K562 (cell line): ENCODE results near the gene SLC22A4. TPM values are rescaled to one million over a fixed set of nuclear protein-coding genes. Genes with fewer than 3 reads are reported as not detected.

ENCODE experiments used
- ATAC-seq: fragments of 200-7000 bp; cut with Tn5 transposase; 3 replicates; pipeline ENCODE4 v1.9.1; 2020; ENCODE audit warnings: moderate library complexity
- BruUV-seq: library from RNA; stranded (reverse); fragments of 400-500 nt; replicated peaks from 2 replicates; lab custom pipeline; 2021; lab: Mats Ljungman, UMichigan
- CTCF ChIA-PET: fragments of 300-600 bp; formaldehyde crosslinking; extraction: SDS; loops from one replicate; lab custom pipeline; 2021; ENCODE audit warnings: low intra/inter-chr PET ratio; lab: Yijun Ruan, JAX
- POLR2A ChIA-PET: fragments of 300-600, 350-650 bp; sonication (Branson Sonifier 250); formaldehyde crosslinking; extraction: SDS; loops from one replicate; lab custom pipeline; 2021; ENCODE audit warnings: antibody characterized with exemption, inconsistent platforms; lab: Yijun Ruan, JAX
- DNase-seq, 4 experiments: peaks; one replicate each; pipeline versions ENCODE4 v3.0.0 to v3.0.0-alpha.2; 2011 to 2018; ENCODE audit warnings: low spot score in 3 of 4, mixed read lengths in 3 of 4; ENCODE audit errors: extremely low read depth in 1 of 4
- FAIRE-seq: peaks from 2 replicates; lab custom pipeline; 2011; peaks lifted over from hg19 to GRCh38; lab: Jason Lieb, UNC
- H2AFZ ChIP-seq: 2 replicates; pipeline ENCODE4 v1.6.0; 2011; ENCODE audit warnings: low read depth, low read length, control low read depth, inconsistent platforms
- H3K27ac ChIP-seq: fragments of 200-600 bp; 3 replicates; pipeline ENCODE4 v1.8.0; 2011; ENCODE audit warnings: low read depth, mild to moderate bottlenecking, control low read depth, inconsistent platforms, low read length, moderate library complexity, mixed read lengths; ENCODE audit errors: extremely low read depth
- H3K27me3 ChIP-seq, 2 experiments: fragments of 300-600 bp in 1 of 2; 2 replicates in 1 of 2; 3 replicates in 1 of 2; pipeline versions ENCODE4 v1.6.0 to v1.8.0; 2011; ENCODE audit warnings: inconsistent platforms in 2 of 2, low read length in 2 of 2, mild to moderate bottlenecking in 1 of 2, mixed read lengths in 1 of 2, moderate library complexity in 1 of 2; ENCODE audit not compliant: control insufficient read depth in 2 of 2, insufficient read depth in 2 of 2
- H3K36me3 ChIP-seq: fragments of 300-600 bp; 3 replicates; pipeline ENCODE4 v1.8.0; 2011; ENCODE audit warnings: mild to moderate bottlenecking, low read length, inconsistent platforms; ENCODE audit not compliant: control insufficient read depth, insufficient read depth
- H3K4me1 ChIP-seq, 2 experiments: fragments of 200-600 bp in 1 of 2; replicated peaks in 1 of 2; 2 replicates in 1 of 2; 3 replicates in 1 of 2; pipeline versions ENCODE4 v1.5.1 to v1.8.0; 2011; ENCODE audit warnings: inconsistent platforms in 2 of 2, low read length in 2 of 2, mild to moderate bottlenecking in 1 of 2, mixed read lengths in 1 of 2, moderate library complexity in 1 of 2; ENCODE audit not compliant: control insufficient read depth in 2 of 2, insufficient read depth in 2 of 2
- H3K4me2 ChIP-seq: 2 replicates; pipeline ENCODE4 v1.6.1; 2011; ENCODE audit warnings: low read length, control low read depth, inconsistent platforms, mixed read lengths; ENCODE audit not compliant: insufficient read depth
- H3K4me3 ChIP-seq: fragments of 200-600 bp; sonication (generic), shearing (Covaris generic); 2 replicates; pipeline ENCODE4 v1.5.1; 2016; ENCODE audit warnings: control low read depth, inconsistent platforms
- H3K79me2 ChIP-seq: fragments of 200-600 bp; 3 replicates; pipeline ENCODE4 v1.8.0; 2011; ENCODE audit warnings: low read length, inconsistent platforms; ENCODE audit not compliant: control insufficient read depth, insufficient read depth
- H3K9ac ChIP-seq, 2 experiments: 2 replicates each; pipeline versions ENCODE4 v1.6.0 to v1.6.1; 2011; ENCODE audit warnings: low read depth in 2 of 2, low read length in 2 of 2, control low read depth in 1 of 2, inconsistent platforms in 1 of 2, mild to moderate bottlenecking in 1 of 2, mixed read lengths in 1 of 2; ENCODE audit not compliant: insufficient read depth in 1 of 2
- H3K9me1 ChIP-seq: one replicate; pipeline ENCODE4 v1.6.0; 2011; ENCODE audit warnings: inconsistent platforms, mild to moderate bottlenecking, low read length, moderate library complexity; ENCODE audit not compliant: control insufficient read depth, insufficient read depth
- H3K9me3 ChIP-seq: replicated peaks from 2 replicates; pipeline ENCODE4 v1.5.1; 2011; ENCODE audit warnings: low read depth, low read length, inconsistent platforms; ENCODE audit not compliant: control insufficient read depth, insufficient read depth
- H4K20me1 ChIP-seq: replicated peaks from 2 replicates; pipeline ENCODE4 v1.6.1; 2011; ENCODE audit warnings: low read length, inconsistent platforms, mixed read lengths; ENCODE audit not compliant: control insufficient read depth, insufficient read depth
- ARHGAP35 ChIP-seq: fragments of 450-650 bp; IDR thresholded peaks from 2 replicates; pipeline ENCODE4 v1.6.1; 2018; ENCODE audit not compliant: partially characterized antibody
- BRD4 ChIP-seq: fragments of 200-600 bp; sonication (generic); IDR thresholded peaks from 2 replicates; pipeline ENCODE4 v1.6.1; 2017; ENCODE audit warnings: inconsistent platforms
- CEBPB ChIP-seq: fragments of 450-650 bp; IDR thresholded peaks from 2 replicates; pipeline ENCODE4 v1.6.1; 2016; ENCODE audit warnings: missing genetic modification characterization, missing compliant biosample characterization
- CEBPG ChIP-seq, 3 experiments: fragments of 200-800 bp in 1 of 3; sonication (Bioruptor generic) in 1 of 3; sonication (generic) in 1 of 3; formaldehyde crosslinking in 1 of 3; IDR thresholded peaks in 2 of 3; conservative IDR thresholded peaks in 1 of 3; 2 replicates each; pipeline versions ENCODE4 v1.6.1 to v1.8.0; 2016 to 2022; ENCODE audit warnings: missing compliant biosample characterization in 2 of 3, missing genetic modification characterization in 2 of 3, mild to moderate bottlenecking in 1 of 3, missing genetic modification reagents in 1 of 3
- DPF2 ChIP-seq: fragments of 450-650 bp; IDR thresholded peaks from 2 replicates; pipeline ENCODE4 v1.6.1; 2016
- SAFB ChIP-seq: fragments of 200-400 bp; formaldehyde crosslinking; IDR thresholded peaks from 2 replicates; pipeline ENCODE4 v1.6.1; 2017; ENCODE audit warnings: low read depth, low read length, borderline replicate concordance
- SLC30A9 ChIP-seq: fragments of 250-450 bp; sonication (Bioruptor Pico); IDR thresholded peaks from 2 replicates; pipeline ENCODE4 v1.8.0; 2022; ENCODE audit warnings: mild to moderate bottlenecking, moderate library complexity
- SP1 ChIP-seq: sonication (generic); formaldehyde crosslinking; IDR thresholded peaks from 2 replicates; pipeline ENCODE4 v1.8.1; 2022; ENCODE audit warnings: mild to moderate bottlenecking, missing genetic modification reagents
- ZBTB17 ChIP-seq: fragments of 450-650 bp; formaldehyde crosslinking; IDR thresholded peaks from 2 replicates; pipeline ENCODE4 v1.4.0; 2020; ENCODE audit warnings: mild to moderate bottlenecking
- WGBS: fragments of 100-300 bp; shearing (Covaris generic); methylation state at CpG from one replicate; pipeline ENCODE4 v1.1.6; 2016; ENCODE audit warnings: low coverage, mixed read lengths; ENCODE audit not compliant: insufficient coverage; ENCODE audit errors: missing lambda C conversion rate; 5-methylcytosine and 5-hydroxymethylcytosine counted together
- in situ Hi-C: fragments of 300-500 bp; cut with MboI; formaldehyde crosslinking; loops from 4 replicates; pipeline ENCODE4 v1.15.0; 2018; ENCODE audit warnings: inconsistent platforms, mixed read lengths
- intact Hi-C: fragments of 100-400 bp; cut with micrococcal nuclease; formaldehyde crosslinking; loops from 2 replicates; pipeline ENCODE4 v1.14.2; 2022
- polyA plus RNA-seq, 8 experiments: library from polyadenylated mRNA; depleted of rRNA in 4 of 8; stranded (reverse) in 5 of 8; unstranded in 3 of 8; fragments of >200 nt; fragmentation: Nextera tagmentation in 2 of 8; fragmentation: Illumina TruSeq in 1 of 8; extraction: Ambion mirVana in 2 of 8; extraction: Trizol in 1 of 8; gene quantifications; 2 replicates each; pipeline versions ENCODE4 v1.2.1 to v1.2.3, GENCODE V29; 2011 to 2014; ENCODE audit warnings: inconsistent platforms in 1 of 8, missing spikeins in 1 of 8
- total RNA-seq, 7 experiments: library from RNA; depleted of rRNA in 6 of 7; stranded (reverse); fragments of >200 nt in 6 of 7; fragmentation: Illumina TruSeq in 2 of 7; extraction: Trizol in 2 of 7; gene quantifications; 2 replicates each; pipeline versions ENCODE4 v1.2.1 to v1.2.3, GENCODE V29; 2011 to 2021; ENCODE audit warnings: low replicate concordance in 1 of 7
- TF ChIP-seq, protein P1 (sequence below): fragments of 250-450 bp; sonication (Bioruptor Pico); IDR thresholded peaks from 2 replicates; pipeline ENCODE4 v1.8.0; 2022; ENCODE audit warnings: inconsistent platforms
- TF ChIP-seq, protein P2 (sequence below): IDR thresholded peaks from 2 replicates; pipeline ENCODE4 v1.6.1; 2014; ENCODE audit warnings: antibody characterized with exemption

The SLC22A4 gene
- total and polyA plus RNA-seq, 9 of the 15 experiments (the other 6 are each of a cell fraction or from before 2014, with no cell fraction given) = 2.7 to 9.5 (median 6.2) TPM

DNA sequence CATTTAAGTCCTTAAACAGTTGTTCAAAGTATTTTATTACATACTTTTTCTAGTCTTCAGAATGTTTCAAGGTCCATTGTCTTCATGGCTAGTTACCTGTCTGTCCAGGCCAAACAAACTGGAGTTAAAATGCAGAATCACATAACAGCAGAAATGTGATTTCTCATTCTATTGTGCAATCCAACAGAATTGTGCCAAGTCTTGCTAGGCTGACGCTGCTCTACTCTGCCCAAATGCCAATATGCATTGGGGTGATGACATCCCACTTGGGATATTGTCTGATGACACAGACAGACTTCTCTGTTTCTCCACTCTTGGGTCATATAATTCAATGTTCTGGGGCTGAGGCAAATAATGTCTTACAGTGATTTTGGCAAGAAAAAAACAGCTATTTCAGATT, 70.1 kb downstream of the SLC22A4 start:
- TF ChIP-seq SP1 (CRISPR knock-in tag) (no peak), SLC30A9 (no peak), SAFB (no peak), ZBTB17 (CRISPR knock-in tag) (no peak), ARHGAP35 (no peak), BRD4 (no peak), DPF2 (no peak), CEBPB (tag) (peak; percentile 85), CEBPG (CRISPR knock-in tag; IDR thresholded peaks at IDR 0.05) (peak; percentile 23; the same call in 1 of the 2 replicates), CEBPG (tag; conservative IDR thresholded peaks at IDR 0.05 in 1 of 2, IDR thresholded peaks at IDR 0.05 in 1 of 2) (peak in 1 of 2 experiments; percentile 68; a peak in 2 of 4 replicates)
- TF ChIP-seq, protein P1, sequence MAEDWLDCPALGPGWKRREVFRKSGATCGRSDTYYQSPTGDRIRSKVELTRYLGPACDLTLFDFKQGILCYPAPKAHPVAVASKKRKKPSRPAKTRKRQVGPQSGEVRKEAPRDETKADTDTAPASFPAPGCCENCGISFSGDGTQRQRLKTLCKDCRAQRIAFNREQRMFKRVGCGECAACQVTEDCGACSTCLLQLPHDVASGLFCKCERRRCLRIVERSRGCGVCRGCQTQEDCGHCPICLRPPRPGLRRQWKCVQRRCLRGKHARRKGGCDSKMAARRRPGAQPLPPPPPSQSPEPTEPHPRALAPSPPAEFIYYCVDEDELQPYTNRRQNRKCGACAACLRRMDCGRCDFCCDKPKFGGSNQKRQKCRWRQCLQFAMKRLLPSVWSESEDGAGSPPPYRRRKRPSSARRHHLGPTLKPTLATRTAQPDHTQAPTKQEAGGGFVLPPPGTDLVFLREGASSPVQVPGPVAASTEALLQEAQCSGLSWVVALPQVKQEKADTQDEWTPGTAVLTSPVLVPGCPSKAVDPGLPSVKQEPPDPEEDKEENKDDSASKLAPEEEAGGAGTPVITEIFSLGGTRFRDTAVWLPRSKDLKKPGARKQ = no peak
- TF ChIP-seq, protein P2, sequence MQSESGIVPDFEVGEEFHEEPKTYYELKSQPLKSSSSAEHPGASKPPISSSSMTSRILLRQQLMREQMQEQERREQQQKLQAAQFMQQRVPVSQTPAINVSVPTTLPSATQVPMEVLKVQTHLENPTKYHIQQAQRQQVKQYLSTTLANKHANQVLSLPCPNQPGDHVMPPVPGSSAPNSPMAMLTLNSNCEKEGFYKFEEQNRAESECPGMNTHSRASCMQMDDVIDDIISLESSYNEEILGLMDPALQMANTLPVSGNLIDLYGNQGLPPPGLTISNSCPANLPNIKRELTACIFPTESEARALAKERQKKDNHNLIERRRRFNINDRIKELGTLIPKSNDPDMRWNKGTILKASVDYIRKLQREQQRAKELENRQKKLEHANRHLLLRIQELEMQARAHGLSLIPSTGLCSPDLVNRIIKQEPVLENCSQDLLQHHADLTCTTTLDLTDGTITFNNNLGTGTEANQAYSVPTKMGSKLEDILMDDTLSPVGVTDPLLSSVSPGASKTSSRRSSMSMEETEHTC = no peak
- in situ Hi-C loops = no loop called here
- Histone ChIP-seq H3K4me2 (no peak overlapping the region), H3K9ac (no peak overlapping the region), H3K9me1 (no peaks in the 10 kb centered on the region), H3K4me1 (peaks cover 2 to 7% of the 10 kb centered on the region in 2 experiments; a peak in 4 of 5 replicates), H3K27ac (no peak overlapping the region), H3K4me3 (no peak overlapping the region), H3K27me3 (no peaks in the 10 kb centered on the region), H3K79me2 (no peaks in the 10 kb centered on the region; the same call in 1 of the 3 replicates), H3K36me3 (peaks cover 7% of the 10 kb centered on the region), H2AFZ (no peak overlapping the region), H4K20me1 (no peaks in the 10 kb centered on the region), H3K9me3 (no peaks in the 10 kb centered on the region)
- DNase-seq (no peak), ATAC-seq (no peak), FAIRE-seq (no peak)
- intact Hi-C loops = no loop called here
- CTCF ChIA-PET = no interaction called here
- BruUV-seq = no TSS peak
- POLR2A ChIA-PET = no interaction called here
- WGBS = 50% methylated on average over 1 of the region's 1 CpG
